Stomach (tissue), 4 donors: ENCODE results near the gene NUP85.
A peak's percentile ranks its signal among the peaks of the same experiment; 100 is the strongest.

ENCODE experiments used
- CTCF ChIP-seq, 7 experiments: fragments of 450-650 bp in 4 of 7; fragments of 200-600 bp in 3 of 7; sonication (generic) in 3 of 7; IDR thresholded peaks; one replicate each; pipeline ENCODE4 v1.5.1; 2016 to 2019; ENCODE audit warnings: antibody characterized with exemption in 7 of 7, control low read depth in 2 of 7, mild to moderate bottlenecking in 1 of 7
- EP300 ChIP-seq: sonication (generic); formaldehyde crosslinking; IDR thresholded peaks from one replicate; pipeline ENCODE4 v1.6.1; 2017; ENCODE audit warnings: antibody characterized with exemption
- POLR2A ChIP-seq, 4 donors: fragments of 450-650 bp; IDR thresholded peaks; one replicate each; pipeline ENCODE4 v1.6.1; 2016; ENCODE audit warnings: antibody characterized with exemption in 4 of 4, control low read depth in 2 of 4, mild to moderate bottlenecking in 1 of 4, moderate library complexity in 1 of 4

- peak in 1 of 7 experiments; percentile 22 for TF ChIP-seq CTCF (IDR thresholded peaks at IDR 0.05)
- peak in 1 of 4 donors; percentile 33 for TF ChIP-seq POLR2A (IDR thresholded peaks at IDR 0.05)
- no peak for TF ChIP-seq EP300
Observed at GRCh38 chr17:75261336-75262111, 56.0 kb downstream of the NUP85 start, which contains the start of the genes GGA3 and MRPS7.
